ENCODE results near the gene MED13L.
A peak's percentile ranks its signal among the peaks of the same experiment; 100 is the strongest.

Gene MED13L

GRCh38 chr12:116274551-116275375 lies 2.7 kb downstream of the MED13L start:
- H3K9me3 ChIP-seq (ENCODE audit: severe bottlenecking) = no peaks in the 10 kb centered on the region
- peak overlapping the region; percentile 100 for H3K4me3 ChIP-seq (ENCODE audit: severe bottlenecking)
- no peaks in the 10 kb centered on the region for H3K27me3 ChIP-seq (ENCODE audit: insufficient read depth, poor library complexity, severe bottlenecking)
- TF ChIP-seq CTCF (IDR thresholded peaks at IDR 0.05; ENCODE audit: poor library complexity, severe bottlenecking) = no peak
- no peak overlapping the region for H3K27ac ChIP-seq (ENCODE audit: poor library complexity, severe bottlenecking)
- DNase-seq (ENCODE audit: low spot score) = no peak
- H3K4me1 ChIP-seq (ENCODE audit: insufficient read depth, poor library complexity, severe bottlenecking) = peaks cover 22% of the 10 kb centered on the region
- no peak for ATAC-seq (ENCODE audit: low read depth)
- no peaks in the 10 kb centered on the region for H3K36me3 ChIP-seq (ENCODE audit: low read depth)

- Histone ChIP-seq H3K36me3 (ENCODE audit: low read depth) (no peaks in the 10 kb centered on the region), H3K4me3 (ENCODE audit: severe bottlenecking) (no peak overlapping the region), H3K27ac (ENCODE audit: poor library complexity, severe bottlenecking) (no peak overlapping the region), H3K27me3 (ENCODE audit: insufficient read depth, poor library complexity, severe bottlenecking) (no peaks in the 10 kb centered on the region), H3K4me1 (ENCODE audit: insufficient read depth, poor library complexity, severe bottlenecking) (peaks cover 22% of the 10 kb centered on the region), H3K9me3 (ENCODE audit: severe bottlenecking) (no peaks in the 10 kb centered on the region)
- ATAC-seq (ENCODE audit: low read depth) = no peak
- no peak for DNase-seq (ENCODE audit: low spot score)
- no peak for TF ChIP-seq CTCF (IDR thresholded peaks at IDR 0.05; ENCODE audit: poor library complexity, severe bottlenecking)
These were observed 3.5 kb downstream of the MED13L start for GRCh38 chr12:116273813-116274550.

- no peaks in the 10 kb centered on the region for H3K27me3 ChIP-seq (ENCODE audit: insufficient read depth, poor library complexity, severe bottlenecking)
- TF ChIP-seq CTCF (IDR thresholded peaks at IDR 0.05; ENCODE audit: poor library complexity, severe bottlenecking) = no peak
- H3K4me1 ChIP-seq (ENCODE audit: insufficient read depth, poor library complexity, severe bottlenecking) = peaks cover 32% of the 10 kb centered on the region
- H3K27ac ChIP-seq (ENCODE audit: poor library complexity, severe bottlenecking) = no peak overlapping the region
- ATAC-seq (ENCODE audit: low read depth) (no peak), DNase-seq (ENCODE audit: low spot score) (no peak)
- no peaks in the 10 kb centered on the region for H3K9me3 ChIP-seq (ENCODE audit: severe bottlenecking)
- no peaks in the 10 kb centered on the region for H3K36me3 ChIP-seq (ENCODE audit: low read depth)
- H3K4me3 ChIP-seq (ENCODE audit: severe bottlenecking) = no peak overlapping the region
These were observed 9.5 kb downstream of the MED13L start for GRCh38 chr12:116267948-116268347.

GRCh38 chr12:116266631-116267349 lies 10.7 kb downstream of the MED13L start:
- ATAC-seq (ENCODE audit: low read depth) = peak; percentile 52; the same call in 1 of the 3 replicates
- Histone ChIP-seq H3K9me3 (ENCODE audit: severe bottlenecking) (no peaks in the 10 kb centered on the region), H3K27ac (ENCODE audit: poor library complexity, severe bottlenecking) (peak overlapping the region; percentile 12), H3K4me3 (ENCODE audit: severe bottlenecking) (no peak overlapping the region), H3K4me1 (ENCODE audit: insufficient read depth, poor library complexity, severe bottlenecking) (peaks cover 32% of the 10 kb centered on the region), H3K36me3 (ENCODE audit: low read depth) (no peaks in the 10 kb centered on the region), H3K27me3 (ENCODE audit: insufficient read depth, poor library complexity, severe bottlenecking) (no peaks in the 10 kb centered on the region)
- DNase-seq (ENCODE audit: low spot score) = no peak
- peak; percentile 10 for TF ChIP-seq CTCF (IDR thresholded peaks at IDR 0.05; ENCODE audit: poor library complexity, severe bottlenecking)
